ENCODE results near the gene MBD2.
"Not testable (repeated sequence)": the region's sequence is repeated elsewhere in the genome, so short reads cannot be mapped to it uniquely, and the experiment has no call there.

The MBD2 gene

DNA sequence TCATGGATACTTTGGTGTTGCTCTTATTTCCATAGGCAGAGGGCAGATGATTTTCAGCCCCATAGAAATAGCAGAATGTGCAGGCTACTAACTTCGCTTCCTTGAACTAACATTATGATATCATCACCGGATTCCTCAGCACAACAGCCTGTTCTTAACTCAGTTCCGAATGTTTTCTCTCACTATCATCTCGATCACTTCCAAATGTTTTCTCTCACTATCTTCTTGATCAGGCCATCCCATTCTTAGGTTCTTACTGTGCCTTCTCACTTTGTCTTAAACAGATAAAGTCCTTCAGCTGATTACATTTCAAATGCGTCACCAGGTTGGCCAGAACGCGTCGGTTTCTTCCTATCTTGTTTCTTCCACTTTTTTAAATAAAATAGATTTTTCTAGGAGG lies 11.4 kb upstream of the MBD2 start:
- DNase-seq: no peak

GRCh38 chr18:54233747-54234146 lies 9.3 kb upstream of the MBD2 start:
- DNase-seq: no peak

DNA sequence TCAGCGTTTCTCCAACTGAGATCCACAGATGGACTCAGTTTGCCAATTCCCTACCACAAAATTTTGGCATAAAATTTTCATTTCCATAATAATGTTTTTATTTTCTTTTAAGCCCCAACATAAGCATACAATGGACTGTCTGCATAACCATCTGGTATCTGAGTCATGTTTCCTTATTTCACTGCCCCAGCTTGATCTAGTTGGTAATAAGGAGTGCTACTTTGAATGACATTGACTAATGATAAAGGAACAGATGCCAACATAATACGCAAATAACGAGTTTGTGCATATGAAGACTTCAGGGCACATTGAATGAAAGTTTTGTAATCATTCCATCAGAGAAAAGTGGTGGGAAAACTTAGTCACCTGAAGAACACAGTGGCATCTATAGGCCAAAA lies 8.8 kb upstream of the MBD2 start:
- DNase-seq: no peak

DNA sequence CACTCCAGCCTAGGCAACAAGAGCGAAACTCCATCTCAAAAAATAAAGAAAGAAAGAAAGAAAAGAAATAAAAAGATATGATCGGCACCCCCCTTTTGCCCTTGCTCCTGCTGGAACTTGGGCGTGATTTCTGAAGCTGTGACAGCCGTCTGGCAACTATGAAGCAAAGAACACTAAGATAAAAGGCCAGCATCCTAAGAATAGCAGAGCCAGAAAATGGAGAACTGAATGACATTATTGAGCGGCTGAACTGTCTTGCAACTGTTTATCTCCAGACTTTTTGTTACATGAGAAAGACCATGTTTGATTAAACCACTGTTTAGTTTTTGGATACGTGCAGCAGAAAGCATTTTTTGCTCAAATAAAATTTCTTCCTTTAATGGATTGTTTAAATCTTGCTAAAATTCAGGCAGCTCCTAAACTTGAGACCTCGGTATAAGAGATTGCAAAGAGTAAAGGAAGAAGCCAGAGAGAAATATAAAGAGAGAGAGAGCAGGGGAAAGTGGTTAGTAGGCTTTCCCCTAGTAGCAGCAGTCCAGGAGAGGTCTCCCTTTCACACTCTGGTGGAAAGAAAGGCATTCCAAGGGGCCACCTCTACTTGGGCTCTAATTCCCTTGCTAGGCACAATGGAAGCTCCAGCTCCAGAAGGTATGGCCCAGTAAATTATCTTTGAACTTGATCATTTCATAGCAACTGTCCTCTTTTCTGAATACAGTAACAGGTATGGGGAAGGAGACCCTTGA lies 8.2 kb upstream of the MBD2 start:
- no peak for DNase-seq

DNA sequence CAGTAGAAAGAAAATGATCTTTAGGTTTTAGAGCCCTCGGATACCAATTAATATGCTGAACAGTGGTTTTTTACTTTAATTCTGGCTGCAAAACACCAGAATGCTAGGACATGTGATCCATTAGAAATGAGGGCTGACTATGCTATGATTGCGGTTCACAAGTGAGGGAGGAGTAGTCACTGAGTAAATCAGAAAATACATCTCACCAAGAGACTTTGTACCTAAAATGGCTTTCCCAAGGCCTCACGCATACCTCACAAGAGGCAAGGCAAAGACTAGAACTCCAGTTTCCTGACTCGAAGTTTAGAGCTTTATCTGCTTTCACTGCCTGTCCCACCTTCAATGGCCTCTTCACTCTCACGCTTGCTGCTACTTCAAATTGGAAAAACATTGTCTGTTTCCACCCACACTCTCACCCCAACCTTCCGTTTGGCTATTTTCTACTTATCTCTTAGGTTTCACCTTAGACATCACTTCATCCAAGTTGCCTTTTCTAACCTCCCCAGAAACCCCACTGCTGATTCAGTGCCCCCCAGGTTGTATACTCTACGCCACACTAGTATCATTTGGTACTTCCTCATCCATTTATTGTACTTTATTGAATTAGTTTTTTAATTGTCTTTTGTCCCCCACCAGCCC lies 5.1 kb upstream of the MBD2 start:
- DNase-seq: no peak

DNA sequence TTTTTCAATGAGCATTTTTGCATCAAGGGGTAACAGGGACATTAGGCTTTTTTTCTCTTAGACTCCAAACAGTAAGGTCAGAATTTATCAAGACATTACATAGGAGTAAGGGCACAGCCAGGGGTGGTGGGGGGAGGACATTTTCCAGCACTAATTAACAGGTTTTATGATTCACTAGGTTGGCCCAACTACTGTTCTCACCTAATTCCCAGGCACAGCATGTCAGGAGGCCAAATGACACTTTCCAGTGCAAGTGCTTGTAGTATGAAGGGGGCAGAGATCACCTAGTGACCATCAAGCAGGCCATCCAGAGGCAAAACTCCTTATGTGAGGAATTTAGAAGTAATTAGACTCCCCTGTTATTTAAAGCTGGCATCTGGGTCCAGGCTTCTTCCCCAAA lies 3.9 kb upstream of the MBD2 start:
- no peak for DNase-seq

- DNase-seq: peak; percentile 73
Measured at GRCh38 chr18:54223568-54224241, 764 bp downstream of the MBD2 start.

- peak; percentile 70 for DNase-seq
Measured at GRCh38 chr18:54222922-54223567, 1.4 kb downstream of the MBD2 start.

DNA sequence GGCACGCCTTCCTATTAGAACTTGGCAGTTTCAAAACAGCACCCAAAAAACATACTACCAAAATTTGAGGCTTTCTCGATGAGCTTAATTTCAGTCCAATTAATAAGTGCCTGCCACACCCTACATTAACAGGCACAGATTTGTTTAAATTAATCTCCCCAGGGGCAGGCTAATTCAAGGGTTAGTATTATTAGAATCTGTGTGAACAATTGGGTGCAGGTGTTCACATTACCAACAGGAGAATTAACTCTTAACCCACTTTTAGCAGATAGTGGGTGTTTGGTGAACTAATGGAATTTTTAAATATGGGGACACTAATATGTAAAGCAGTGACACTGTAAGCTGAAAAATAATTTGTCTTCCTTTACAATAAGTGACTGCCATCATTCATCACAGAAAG lies 4.1 kb downstream of the MBD2 start:
- DNase-seq: no peak

DNA sequence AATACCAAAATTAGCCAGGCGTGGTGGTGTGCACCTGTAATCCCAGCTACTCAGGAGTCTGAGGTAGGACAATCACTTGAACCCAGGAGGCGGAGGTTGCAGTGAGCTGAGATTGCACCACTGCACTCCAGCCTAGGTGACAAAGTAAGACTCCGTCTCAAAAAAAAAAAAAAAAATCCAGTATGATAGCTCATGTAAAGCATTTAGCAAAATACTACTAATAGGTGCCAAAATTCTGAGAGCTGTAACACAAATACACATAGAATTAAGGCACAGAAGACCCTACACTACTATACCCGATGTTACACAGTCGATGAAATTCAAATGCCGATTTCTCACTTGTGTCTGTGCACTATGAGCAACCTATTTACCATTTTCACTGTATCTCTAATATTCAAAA lies 5.7 kb downstream of the MBD2 start:
- DNase-seq: not testable (repeated sequence)

GRCh38 chr18:54218299-54218698 lies 6.2 kb downstream of the MBD2 start:
- DNase-seq: no peak

DNA sequence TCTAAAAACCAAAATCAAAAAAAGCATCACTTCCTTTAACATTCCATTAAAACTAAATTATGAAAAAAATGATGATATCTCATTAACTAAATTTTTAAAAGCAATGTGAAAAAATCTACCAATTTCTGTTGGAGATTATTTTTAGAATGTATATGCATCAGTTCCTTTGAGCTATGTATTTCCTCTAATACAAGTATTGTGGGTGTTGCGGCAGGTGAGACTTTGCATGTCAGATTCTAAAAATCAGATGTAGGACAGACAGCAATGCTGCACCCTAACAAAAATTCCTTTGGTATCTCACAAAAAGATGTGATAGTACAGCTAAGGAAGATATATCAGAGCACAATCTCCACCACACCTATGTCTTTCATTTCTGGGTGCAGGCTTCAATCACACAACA lies 6.8 kb downstream of the MBD2 start:
- DNase-seq: no peak

DNA sequence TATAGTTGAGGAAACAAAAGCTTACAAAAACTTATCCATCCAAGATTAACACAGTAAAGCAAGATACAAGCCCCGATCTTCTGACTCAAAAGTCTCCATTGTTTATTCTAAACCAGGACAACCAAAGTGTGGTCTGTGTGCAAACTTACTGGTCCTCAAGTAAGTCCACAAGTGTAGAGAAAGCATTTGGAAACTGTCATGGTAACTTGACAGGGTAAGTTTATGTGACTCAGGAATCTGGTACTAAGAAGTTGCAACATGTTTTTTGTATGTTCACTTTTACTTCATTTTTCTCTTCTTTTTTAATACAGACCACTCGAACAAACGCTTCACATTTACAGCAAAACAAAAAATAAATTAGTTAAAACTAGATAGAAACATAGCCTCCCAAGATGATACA lies 9.4 kb downstream of the MBD2 start:
- DNase-seq: no peak

- DNase-seq: no peak
Measured at GRCh38 chr18:54210463-54210862, 14.0 kb downstream of the MBD2 start.

DNA sequence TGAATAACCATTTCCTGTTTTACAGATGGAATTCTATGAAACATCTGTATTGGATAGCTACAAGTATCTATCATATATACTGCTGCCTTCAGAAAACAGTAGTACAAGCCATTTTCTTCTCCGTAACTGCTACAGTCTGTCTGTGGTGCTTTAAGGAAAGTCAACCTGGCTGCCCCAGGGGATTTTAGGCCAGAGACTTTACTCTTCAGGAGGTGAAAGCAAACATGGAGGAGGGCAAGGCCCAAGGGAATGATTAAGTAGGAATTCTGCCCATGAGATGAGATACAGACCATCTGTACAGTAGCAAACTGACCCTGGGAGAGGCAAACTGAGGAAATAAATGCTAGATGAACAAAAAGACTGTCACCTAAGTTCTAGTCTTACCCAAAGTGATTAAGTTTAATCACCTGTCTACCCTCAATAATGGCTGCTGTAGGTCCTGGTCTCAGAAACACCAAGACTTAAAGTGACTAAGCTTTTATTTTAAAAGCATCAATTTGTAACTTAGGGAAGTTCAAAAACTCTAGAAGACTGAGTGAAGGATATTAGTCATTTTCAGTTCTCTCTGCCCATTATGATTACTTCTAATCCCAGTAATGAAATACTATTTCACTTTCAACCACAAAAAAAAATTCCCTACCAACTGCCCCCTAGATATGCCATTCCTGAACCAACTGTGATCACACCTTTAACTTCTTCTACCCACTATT lies 14.8 kb downstream of the MBD2 start:
- DNase-seq: no peak

DNA sequence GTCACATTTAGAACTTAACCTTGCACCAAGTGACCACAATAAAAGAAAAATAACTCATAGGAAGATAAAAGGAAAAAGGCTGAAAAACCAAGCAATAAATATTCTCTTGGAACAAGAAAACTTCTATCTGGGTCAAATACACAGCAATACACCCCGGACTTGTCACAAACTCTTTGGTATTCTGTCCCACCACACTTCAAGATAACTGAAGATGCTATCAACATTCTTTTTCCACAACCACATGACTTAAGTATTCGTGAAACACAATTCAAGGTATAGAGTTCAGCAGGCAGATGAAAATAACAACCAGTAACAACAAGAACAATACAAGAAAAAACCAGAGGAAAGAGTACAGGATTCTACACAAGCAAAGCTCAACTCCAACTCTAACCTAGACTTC lies 18.0 kb downstream of the MBD2 start:
- DNase-seq: no peak

DNA sequence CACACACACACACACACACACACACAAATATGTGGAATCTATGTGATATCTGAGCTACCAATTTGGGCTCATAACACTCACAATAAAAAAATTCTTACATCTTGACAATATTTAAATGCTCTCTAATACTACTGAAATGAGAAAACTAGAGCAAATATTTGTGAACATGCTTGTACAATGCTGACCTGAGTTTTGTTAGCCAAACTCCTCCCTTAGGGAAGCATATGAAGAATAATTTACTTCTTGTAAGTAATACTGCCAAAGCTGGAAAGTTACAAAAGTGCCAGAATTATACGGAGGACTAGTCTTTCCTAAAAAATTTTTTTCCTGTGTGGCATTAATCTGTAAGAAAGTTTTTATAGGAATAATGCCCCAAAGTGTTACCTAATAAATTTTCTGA lies 18.5 kb downstream of the MBD2 start:
- DNase-seq: no peak

GRCh38 chr18:54205448-54205847 lies 19.0 kb downstream of the MBD2 start:
- DNase-seq: not testable (repeated sequence)

GRCh38 chr18:54204883-54205282 lies 19.6 kb downstream of the MBD2 start:
- no peak for DNase-seq

GRCh38 chr18:54203914-54204313 lies 20.6 kb downstream of the MBD2 start:
- DNase-seq: no peak

- no peak for DNase-seq
Measured at GRCh38 chr18:54202851-54203250, 21.6 kb downstream of the MBD2 start.

DNA sequence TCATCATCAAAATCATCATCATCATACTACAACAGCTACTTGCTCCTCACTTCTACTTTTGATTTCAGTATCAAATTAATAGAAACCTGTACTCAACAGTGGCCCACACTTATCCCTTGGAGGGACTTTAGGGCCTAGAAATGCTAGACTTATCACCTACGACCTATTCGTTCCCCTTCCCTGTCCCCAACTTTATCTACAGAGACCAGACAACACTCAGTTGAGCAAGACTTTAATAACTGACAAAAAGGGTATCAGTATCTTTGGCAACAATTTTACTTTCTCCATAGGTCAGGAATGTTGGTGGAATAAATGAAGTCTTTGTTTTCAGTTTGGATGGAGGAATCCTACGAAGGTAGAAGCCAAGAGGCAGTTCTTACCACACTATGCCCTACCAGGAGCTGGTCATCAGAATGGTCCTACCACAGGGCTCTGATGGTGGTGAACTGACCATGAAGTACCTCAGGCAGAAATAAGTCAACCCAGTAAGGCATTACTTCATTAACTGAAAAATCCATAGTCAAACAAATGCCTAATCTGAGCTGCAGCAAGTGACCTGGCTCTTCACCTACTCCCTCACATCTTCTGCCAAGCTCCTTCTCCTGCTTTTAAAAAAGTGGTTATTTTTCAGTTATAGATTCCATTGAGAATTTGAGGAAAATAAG lies 26.6 kb downstream of the MBD2 start:
- no peak for DNase-seq

GRCh38 chr18:54193786-54194185 lies 30.7 kb downstream of the MBD2 start:
- DNase-seq: no peak
